ENCODE data around the gene KRT31.
"Not testable (repeated sequence)": the region's sequence is repeated elsewhere in the genome, so short reads cannot be mapped to it uniquely, and the experiment has no call there.

KRT31 gene

GRCh38 chr17:41395611-41396010 is 1.8 kb downstream of the KRT31 start:
- no peak for TF ChIP-seq CTCF (IDR thresholded peaks at IDR 0.05; ENCODE audit: low read depth, low read length)
- DNase-seq (ENCODE audit: extremely low read depth, low read depth), result no peak

- DNase-seq (ENCODE audit: extremely low read depth, low read depth), result not testable (repeated sequence)
These were observed 2.4 kb downstream of the KRT31 start for GRCh38 chr17:41395044-41395443.

- TF ChIP-seq CTCF (IDR thresholded peaks at IDR 0.05; ENCODE audit: low read depth, low read length), result no peak
- DNase-seq (ENCODE audit: extremely low read depth, low read depth), result no peak
These were observed 3.0 kb downstream of the KRT31 start for GRCh38 chr17:41394254-41394996.

- TF ChIP-seq CTCF (IDR thresholded peaks at IDR 0.05; ENCODE audit: low read depth, low read length), result no peak
- no peak for DNase-seq (ENCODE audit: extremely low read depth, low read depth)
These were observed 3.6 kb downstream of the KRT31 start for GRCh38 chr17:41393826-41394225.

GRCh38 chr17:41393294-41393693 is 4.1 kb downstream of the KRT31 start:
- TF ChIP-seq CTCF (IDR thresholded peaks at IDR 0.05; ENCODE audit: low read depth, low read length), result no peak

GRCh38 chr17:41392278-41392677 is 5.1 kb downstream of the KRT31 start:
- no peak for DNase-seq (ENCODE audit: extremely low read depth, low read depth)
- TF ChIP-seq CTCF (IDR thresholded peaks at IDR 0.05; ENCODE audit: low read depth, low read length), result no peak

More at GRCh38 chr17:41393294-41393693, 4.1 kb downstream of the KRT31 start:
- DNase-seq (ENCODE audit: extremely low read depth, low read depth), result no peak

- no peak for DNase-seq (ENCODE audit: extremely low read depth, low read depth)
- TF ChIP-seq CTCF (IDR thresholded peaks at IDR 0.05; ENCODE audit: low read depth, low read length), result no peak
These were observed 5.9 kb downstream of the KRT31 start for GRCh38 chr17:41391535-41391934.

- DNase-seq (ENCODE audit: extremely low read depth, low read depth), result no peak
These were observed 6.9 kb downstream of the KRT31 start for GRCh38 chr17:41390411-41390938.

More at GRCh38 chr17:41390411-41390938, 6.9 kb downstream of the KRT31 start:
- no peak for TF ChIP-seq CTCF (IDR thresholded peaks at IDR 0.05; ENCODE audit: low read depth, low read length)
